ENCODE measurements around the gene SLC26A8. TPM values are rescaled to one million over a fixed set of nuclear protein-coding genes. Genes with fewer than 3 reads are reported as not detected.
"Not testable (repeated sequence)": the region's sequence is repeated elsewhere in the genome, so short reads cannot be mapped to it uniquely, and the experiment has no call there.

Gene SLC26A8
- total RNA-seq, 1 experiment from 2014 or later: 0.09 TPM

GRCh38 chr6:35980991-35981645, 43.3 kb downstream of the SLC26A8 start:
- H2AK5ac ChIP-seq (ENCODE audit: insufficient read length, low read length): no peak overlapping the region
- no peak overlapping the region for H3K23ac ChIP-seq (ENCODE audit: insufficient read length, low read depth, low read length)
- no peak for TF ChIP-seq CTCF (conservative IDR thresholded peaks at IDR 0.05)
- H2AFZ ChIP-seq (ENCODE audit: low read length): no peak overlapping the region
- H4K20me1 ChIP-seq (ENCODE audit: control insufficient read depth, insufficient read depth, insufficient read length): no peaks in the 10 kb centered on the region
- Mint-ChIP-seq H3K4me3 (no peak overlapping the region), H3K9me3 (no peaks in the 10 kb centered on the region; a peak in 1 of 5 replicates), H3K4me1 (peaks cover 15% of the 10 kb centered on the region in 2 experiments), H3K36me3 (ENCODE audit: insufficient read depth in 1 of 3, low read depth in 3 of 3) (no peaks in the 10 kb centered on the region), H3K27me3 (ENCODE audit: low read depth) (no peaks in the 10 kb centered on the region; the same call in 1 of the 2 replicates), H3K27ac (no peak overlapping the region; a peak in 1 of 7 replicates)
- no peak overlapping the region for H2BK15ac ChIP-seq (ENCODE audit: low read depth, low read length)
- no peaks in the 10 kb centered on the region; the same call in 1 of the 2 replicates for H3K4me1 ChIP-seq (ENCODE audit: insufficient read depth, low read length)
- no peak overlapping the region for H2BK12ac ChIP-seq (ENCODE audit: insufficient read length, low read depth, low read length)
- H3K9me3 ChIP-seq (ENCODE audit: control insufficient read depth, low read depth, low read length): no peaks in the 10 kb centered on the region
- H2BK120ac ChIP-seq (ENCODE audit: low read depth, low read length, poor library complexity, severe bottlenecking): no peak overlapping the region
- no peak for DNase-seq
- no peaks in the 10 kb centered on the region for H3K23me2 ChIP-seq (ENCODE audit: insufficient read length, low read depth, low read length, poor library complexity, severe bottlenecking)
- no peak overlapping the region for H4K8ac ChIP-seq (replicated peaks; ENCODE audit: insufficient read length, low read depth, low read length)
- no peak overlapping the region for H3K14ac ChIP-seq (ENCODE audit: insufficient read depth, low read length)
- H2BK20ac ChIP-seq (ENCODE audit: low read depth, low read length, poor library complexity, severe bottlenecking): no peak overlapping the region
- no peak overlapping the region for H4K5ac ChIP-seq (ENCODE audit: insufficient read length, low read depth, low read length)
- H4K91ac ChIP-seq (ENCODE audit: insufficient read length, low read depth, low read length): no peak overlapping the region
- H3K27me3 ChIP-seq (ENCODE audit: insufficient read depth, low read length): no peaks in the 10 kb centered on the region
- H3K27ac ChIP-seq (ENCODE audit: insufficient read length, low read depth, low read length): no peak overlapping the region
- no peaks in the 10 kb centered on the region for H3K79me1 ChIP-seq (ENCODE audit: insufficient read depth, low read depth, low read length, poor library complexity, severe bottlenecking)
- H3K4ac ChIP-seq (ENCODE audit: low read depth, low read length): no peak overlapping the region
- H3K79me2 ChIP-seq (ENCODE audit: insufficient read depth, low read length): no peaks in the 10 kb centered on the region
- H3K4me2 ChIP-seq (ENCODE audit: insufficient read depth, insufficient read length, low read length): no peak overlapping the region
- H2BK5ac ChIP-seq (ENCODE audit: insufficient read length, low read length): no peak overlapping the region
- H3T11ph ChIP-seq (ENCODE audit: low read length): no peak overlapping the region
- no CpG with 5 or more reads among the region's 6 CpGs for WGBS (ENCODE audit: extremely low coverage, insufficient read length, low lambda C conversion rate)
- no peak overlapping the region for H3K18ac ChIP-seq (ENCODE audit: insufficient read length, low read depth, low read length)
- no peak overlapping the region for H3K9ac ChIP-seq (ENCODE audit: extremely low read depth, insufficient read length, low read length)
- H3K56ac ChIP-seq (ENCODE audit: insufficient read length, low read depth, low read length): no peak overlapping the region

- H3K4ac ChIP-seq (ENCODE audit: low read depth, low read length); H3K4me1 ChIP-seq (ENCODE audit: insufficient read depth, low read length); H3K9ac ChIP-seq (ENCODE audit: extremely low read depth, insufficient read length, low read length); H3K4me3 Mint-ChIP-seq; H4K8ac ChIP-seq (replicated peaks; ENCODE audit: insufficient read length, low read depth, low read length); H2AFZ ChIP-seq (ENCODE audit: low read length); H3K9me3 Mint-ChIP-seq; H3K23me2 ChIP-seq (ENCODE audit: insufficient read length, low read depth, low read length, poor library complexity, severe bottlenecking); H3K79me1 ChIP-seq (ENCODE audit: insufficient read depth, low read depth, low read length, poor library complexity, severe bottlenecking); H3K14ac ChIP-seq (ENCODE audit: insufficient read depth, low read length); H3K56ac ChIP-seq (ENCODE audit: insufficient read length, low read depth, low read length); H4K91ac ChIP-seq (ENCODE audit: insufficient read length, low read depth, low read length); H3K23ac ChIP-seq (ENCODE audit: insufficient read length, low read depth, low read length); H3T11ph ChIP-seq (ENCODE audit: low read length); H4K5ac ChIP-seq (ENCODE audit: insufficient read length, low read depth, low read length); H2BK15ac ChIP-seq (ENCODE audit: low read depth, low read length); H2AK5ac ChIP-seq (ENCODE audit: insufficient read length, low read length); H2BK120ac ChIP-seq (ENCODE audit: low read depth, low read length, poor library complexity, severe bottlenecking); H3K27me3 ChIP-seq (ENCODE audit: insufficient read depth, low read length); H3K18ac ChIP-seq (ENCODE audit: insufficient read length, low read depth, low read length); H3K27ac Mint-ChIP-seq; DNase-seq; H3K4me2 ChIP-seq (ENCODE audit: insufficient read depth, insufficient read length, low read length); H3K36me3 Mint-ChIP-seq (ENCODE audit: insufficient read depth in 1 of 3, low read depth in 3 of 3); H3K27me3 Mint-ChIP-seq (ENCODE audit: low read depth); H2BK20ac ChIP-seq (ENCODE audit: low read depth, low read length, poor library complexity, severe bottlenecking); H2BK5ac ChIP-seq (ENCODE audit: insufficient read length, low read length); H3K79me2 ChIP-seq (ENCODE audit: insufficient read depth, low read length); H3K27ac ChIP-seq (ENCODE audit: insufficient read length, low read depth, low read length); H3K9me3 ChIP-seq (ENCODE audit: control insufficient read depth, low read depth, low read length); H2BK12ac ChIP-seq (ENCODE audit: insufficient read length, low read depth, low read length); H4K20me1 ChIP-seq (ENCODE audit: control insufficient read depth, insufficient read depth, insufficient read length): not testable (repeated sequence)
- no CpG with 5 or more reads among the region's 1 CpG for WGBS (ENCODE audit: extremely low coverage, insufficient read length, low lambda C conversion rate)
- H3K4me1 Mint-ChIP-seq: peaks cover 14% of the 10 kb centered on the region in 2 experiments
Observed at GRCh38 chr6:35980126-35980525, 44.3 kb downstream of the SLC26A8 start.
